B cell (primary cell): ENCODE results near the gene ULK1. TPM values are rescaled to one million over a fixed set of nuclear protein-coding genes. Genes with fewer than 3 reads are reported as not detected.

Experiments used
- ATAC-seq: fragments of 200-7000 bp; cut with Tn5 transposase; one replicate; pipeline ENCODE4 v1.10.0; 2021; ENCODE audit warnings: low read depth, mild to moderate bottlenecking, moderate number of reproducible peaks, moderate library complexity
- CTCF ChIA-PET: fragments of 350-600 bp; sonication (Branson Sonifier 250); formaldehyde crosslinking; loops from one replicate; lab custom pipeline; 2021; ENCODE audit warnings: antibody characterized with exemption, inconsistent platforms; lab: Charles Lee
- POLR2A ChIA-PET: fragments of 350-600 bp; sonication (Branson Sonifier 250); formaldehyde crosslinking; loops from one replicate; lab custom pipeline; 2021; ENCODE audit warnings: antibody characterized with exemption; lab: Charles Lee
- DNase-seq: peaks from one replicate; pipeline ENCODE4 v3.0.0; 2013
- H2AFZ ChIP-seq: 2 replicates; pipeline ENCODE4 v1.6.1; 2012; ENCODE audit warnings: mild to moderate bottlenecking, low read depth, low read length; ENCODE audit not compliant: insufficient read depth, poor library complexity, severe bottlenecking
- H3K27ac ChIP-seq, 2 donors: 1 replicate in 1 of 2; 2 replicates in 1 of 2; pipeline ENCODE4 v1.5.1; 2012 to 2013; ENCODE audit warnings: low read length in 2 of 2, mild to moderate bottlenecking in 2 of 2, moderate library complexity in 1 of 2
- H3K27me3 ChIP-seq, 4 experiments: fragments of 200-600 bp in 1 of 4; sonication (generic) in 1 of 4; replicated peaks in 1 of 4; 1 replicate in 2 of 4; 2 replicates in 2 of 4; pipeline versions ENCODE4 v1.6.1 to v1.7.0; 2013 to 2016; ENCODE audit warnings: low read length in 3 of 4, mild to moderate bottlenecking in 2 of 4, mixed read lengths in 1 of 4, moderate library complexity in 1 of 4; ENCODE audit not compliant: insufficient read depth in 4 of 4, control insufficient read depth in 3 of 4; ENCODE audit errors: control extremely low read depth in 1 of 4
- H3K36me3 ChIP-seq, 2 experiments: replicated peaks in 1 of 2; 1 replicate in 1 of 2; 2 replicates in 1 of 2; pipeline versions ENCODE4 v1.6.1 to v1.7.1; 2013; ENCODE audit warnings: low read length in 1 of 2; ENCODE audit not compliant: insufficient read depth in 2 of 2, control insufficient read depth in 1 of 2; ENCODE audit errors: control extremely low read depth in 1 of 2, extremely low read depth in 1 of 2
- H3K4me1 ChIP-seq, 2 donors: fragments of 200-600 bp in 1 of 2; sonication (generic) in 1 of 2; 1 replicate in 1 of 2; 2 replicates in 1 of 2; pipeline versions ENCODE4 v1.5.1 to v1.6.1; 2013 to 2017; ENCODE audit warnings: low read length in 2 of 2; ENCODE audit not compliant: control insufficient read depth in 2 of 2, insufficient read depth in 2 of 2
- H3K4me2 ChIP-seq: replicated peaks from 2 replicates; pipeline ENCODE3; 2012; ENCODE audit warnings: mild to moderate bottlenecking, low read depth, low read length; ENCODE audit not compliant: poor library complexity, severe bottlenecking
- H3K4me3 ChIP-seq, 5 experiments: fragments of 200-600 bp in 1 of 5; sonication (generic) in 1 of 5; 1 replicate in 3 of 5; 2 replicates in 2 of 5; pipeline versions ENCODE4 v1.5.1 to v1.7.0; 2011 to 2016; ENCODE audit warnings: low read length in 4 of 5, mild to moderate bottlenecking in 4 of 5, low read depth in 2 of 5, control low read depth in 1 of 5, moderate library complexity in 1 of 5; ENCODE audit not compliant: insufficient read depth in 1 of 5; ENCODE audit errors: control extremely low read depth in 1 of 5, extremely low read depth in 1 of 5
- H3K79me2 ChIP-seq: fragments of 200-600 bp; sonication (generic); one replicate; pipeline ENCODE4 v1.6.0; 2016; ENCODE audit warnings: low read length; ENCODE audit not compliant: control insufficient read depth, insufficient read depth
- H3K9ac ChIP-seq: fragments of 200-600 bp; sonication (generic); 2 replicates; pipeline ENCODE4 v1.6.1; 2017; ENCODE audit warnings: mild to moderate bottlenecking, low read length, moderate library complexity
- H3K9me3 ChIP-seq, 3 donors: one replicate each; pipeline versions ENCODE4 v1.6.1 to v1.7.1; 2013; ENCODE audit warnings: low read length in 2 of 3; ENCODE audit not compliant: control insufficient read depth in 2 of 3, insufficient read depth in 1 of 3; ENCODE audit errors: control extremely low read depth in 1 of 3
- H4K20me1 ChIP-seq: 2 replicates; pipeline ENCODE4 v1.6.0; 2012; ENCODE audit warnings: mild to moderate bottlenecking, low read length; ENCODE audit not compliant: insufficient read depth, control insufficient read depth, poor library complexity, severe bottlenecking
- H3K27ac Mint-ChIP-seq: one replicate; pipeline ENCODE4 v1.8.0; 2021; ENCODE audit warnings: mixed read lengths
- H3K27me3 Mint-ChIP-seq: one replicate; pipeline ENCODE4 v1.8.0; 2021; ENCODE audit warnings: mixed read lengths
- H3K4me1 Mint-ChIP-seq: one replicate; pipeline ENCODE4 v1.8.0; 2021; ENCODE audit warnings: mixed read lengths
- H3K4me3 Mint-ChIP-seq: one replicate; pipeline ENCODE4 v1.8.0; 2021; ENCODE audit warnings: mixed read lengths
- H3K9me3 Mint-ChIP-seq: one replicate; pipeline ENCODE4 v1.8.0; 2022; ENCODE audit warnings: mixed read lengths; ENCODE audit not compliant: insufficient read depth
- EZH2 ChIP-seq: IDR thresholded peaks from 2 replicates; pipeline ENCODE4 v1.6.1; 2012; ENCODE audit warnings: borderline replicate concordance, low read depth, mild to moderate bottlenecking, moderate library complexity, low read length; ENCODE audit not compliant: insufficient read depth, poor library complexity, severe bottlenecking
- WGBS: methylation state at CpG from one replicate; pipeline ENCODE4 v1.1.5; 2013; ENCODE audit warnings: missing lambda C conversion rate; ENCODE audit not compliant: insufficient coverage; 5-methylcytosine and 5-hydroxymethylcytosine counted together
- intact Hi-C: fragments of 100-400 bp; cut with micrococcal nuclease; formaldehyde crosslinking; loops from one replicate; pipeline ENCODE4 v1.10.0; 2022
- polyA plus RNA-seq: library from polyadenylated mRNA; depleted of rRNA; stranded (reverse); fragments of >200 nt; gene quantifications from 2 replicates; pipeline ENCODE4 v1.2.3, GENCODE V29; 2012
- total RNA-seq, 2 donors: library from RNA; stranded (reverse); fragments of 120-200 nt in 1 of 2; gene quantifications; 1 replicate in 1 of 2; 2 replicates in 1 of 2; pipeline versions ENCODE4 v1.2.3 to v1.2.4, GENCODE V29; 2013 to 2022
- TF ChIP-seq, protein P1 (sequence below): fragments of 200-600 bp; IDR thresholded peaks from one replicate; pipeline ENCODE4 v1.8.0; 2022; ENCODE audit warnings: antibody characterized with exemption, mild to moderate bottlenecking

Gene ULK1
- total and polyA plus RNA-seq, 2 donors (not counting 1 experiment from before 2014, with no cell fraction given) = 38.9 to 59.5 TPM

DNA sequence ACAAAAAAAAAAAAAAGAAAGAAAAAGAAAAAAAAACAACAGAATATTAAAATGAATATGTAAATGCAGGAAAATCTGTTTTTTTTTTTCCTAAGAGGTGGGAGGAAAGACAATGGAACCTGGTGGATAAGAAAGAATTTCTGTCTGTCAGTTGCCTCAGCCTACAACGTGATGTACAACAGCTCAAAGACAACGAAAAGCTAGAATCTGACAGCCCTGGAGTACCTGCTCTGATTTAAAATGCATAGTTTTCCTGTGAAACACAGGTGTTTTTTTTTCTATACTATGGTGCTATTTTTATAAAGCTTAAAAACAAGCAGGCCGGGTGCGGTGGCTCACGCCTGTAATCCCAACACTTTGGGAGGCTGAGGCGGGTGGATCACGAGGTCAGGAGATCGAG lies 30.0 kb upstream of the ULK1 start:
- H3K4me1 Mint-ChIP-seq = no peaks in the 10 kb centered on the region
- ChIA-PET POLR2A (no interaction called here), CTCF (no interaction called here)
- H3K27ac Mint-ChIP-seq = no peak overlapping the region
- Histone ChIP-seq H2AFZ (no peak overlapping the region), H3K27ac (no peak overlapping the region), H3K4me2 (no peak overlapping the region), H3K9ac (no peak overlapping the region), H3K36me3 (no peaks in the 10 kb centered on the region), H3K4me1 (no peaks in the 10 kb centered on the region), H3K79me2 (no peaks in the 10 kb centered on the region), H3K9me3 (no peaks in the 10 kb centered on the region), H3K4me3 (no peak overlapping the region), H3K27me3 (no peaks in the 10 kb centered on the region), H4K20me1 (no peaks in the 10 kb centered on the region)
- peaks cover 4% of the 10 kb centered on the region for H3K27me3 Mint-ChIP-seq
- no peaks in the 10 kb centered on the region for H3K9me3 Mint-ChIP-seq
- ATAC-seq = no peak
- DNase-seq = no peak
- TF ChIP-seq, protein P1, sequence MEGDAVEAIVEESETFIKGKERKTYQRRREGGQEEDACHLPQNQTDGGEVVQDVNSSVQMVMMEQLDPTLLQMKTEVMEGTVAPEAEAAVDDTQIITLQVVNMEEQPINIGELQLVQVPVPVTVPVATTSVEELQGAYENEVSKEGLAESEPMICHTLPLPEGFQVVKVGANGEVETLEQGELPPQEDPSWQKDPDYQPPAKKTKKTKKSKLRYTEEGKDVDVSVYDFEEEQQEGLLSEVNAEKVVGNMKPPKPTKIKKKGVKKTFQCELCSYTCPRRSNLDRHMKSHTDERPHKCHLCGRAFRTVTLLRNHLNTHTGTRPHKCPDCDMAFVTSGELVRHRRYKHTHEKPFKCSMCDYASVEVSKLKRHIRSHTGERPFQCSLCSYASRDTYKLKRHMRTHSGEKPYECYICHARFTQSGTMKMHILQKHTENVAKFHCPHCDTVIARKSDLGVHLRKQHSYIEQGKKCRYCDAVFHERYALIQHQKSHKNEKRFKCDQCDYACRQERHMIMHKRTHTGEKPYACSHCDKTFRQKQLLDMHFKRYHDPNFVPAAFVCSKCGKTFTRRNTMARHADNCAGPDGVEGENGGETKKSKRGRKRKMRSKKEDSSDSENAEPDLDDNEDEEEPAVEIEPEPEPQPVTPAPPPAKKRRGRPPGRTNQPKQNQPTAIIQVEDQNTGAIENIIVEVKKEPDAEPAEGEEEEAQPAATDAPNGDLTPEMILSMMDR = no peak
- TF ChIP-seq EZH2 = no peak
- WGBS = 91% methylated on average over 8 of the region's 8 CpGs
- no peak overlapping the region for H3K4me3 Mint-ChIP-seq
- intact Hi-C loops = no loop called here

DNA sequence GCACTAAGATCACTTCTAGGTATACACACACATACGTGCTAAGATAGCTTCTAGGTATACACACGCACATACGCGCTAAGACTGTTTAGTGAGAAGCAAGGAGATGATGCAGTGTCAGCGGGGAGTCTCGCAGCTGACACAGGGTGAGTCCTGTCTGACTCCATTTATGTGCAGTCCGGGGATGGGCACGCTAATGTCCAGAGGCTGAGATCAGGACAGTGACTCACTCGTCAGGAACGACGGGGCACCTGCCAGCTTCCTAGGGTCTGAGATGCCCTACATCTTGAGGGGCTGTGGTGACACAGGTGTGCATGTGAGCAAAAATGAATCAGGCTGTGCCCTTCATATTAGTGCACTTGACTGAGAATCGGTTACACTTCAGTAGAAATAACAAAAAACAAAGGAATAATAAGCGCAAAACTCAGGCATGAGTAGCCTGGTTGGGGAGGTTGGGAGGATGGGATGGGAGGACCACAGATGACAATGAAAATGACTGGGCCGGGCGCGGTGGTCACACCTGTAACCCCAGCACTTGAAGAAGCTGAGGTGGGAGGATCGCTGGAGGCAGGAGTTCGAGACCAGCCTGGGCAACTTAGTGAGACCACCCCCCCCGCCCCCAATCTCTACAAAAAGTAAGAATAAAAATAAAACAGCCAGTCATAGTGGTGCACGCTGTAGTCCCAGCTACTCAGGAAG lies 29.1 kb upstream of the ULK1 start:
- no peaks in the 10 kb centered on the region for H4K20me1 ChIP-seq
- H3K36me3 ChIP-seq = no peaks in the 10 kb centered on the region
- H3K9me3 ChIP-seq = no peaks in the 10 kb centered on the region
- Mint-ChIP-seq H3K9me3 (no peaks in the 10 kb centered on the region), H3K4me3 (no peak overlapping the region), H3K27ac (no peak overlapping the region), H3K27me3 (peaks cover 4% of the 10 kb centered on the region), H3K4me1 (no peaks in the 10 kb centered on the region)
- H2AFZ ChIP-seq = no peak overlapping the region
- POLR2A ChIA-PET = no interaction called here
- TF ChIP-seq, protein P1 = no peak
- TF ChIP-seq EZH2 = no peak
- H3K9ac ChIP-seq = no peak overlapping the region
- H3K4me3 ChIP-seq = no peak overlapping the region
- no peaks in the 10 kb centered on the region for H3K27me3 ChIP-seq
- CTCF ChIA-PET = no interaction called here
- DNase-seq (no peak), ATAC-seq (no peak)
- no peak overlapping the region for H3K4me2 ChIP-seq
- no peaks in the 10 kb centered on the region for H3K4me1 ChIP-seq
- H3K79me2 ChIP-seq = no peaks in the 10 kb centered on the region
- no peak overlapping the region for H3K27ac ChIP-seq
- WGBS = 93% methylated on average over 11 of the region's 20 CpGs
- intact Hi-C loops = no loop called here
